HUES48 (cell line): ENCODE measurements around the gene INPP5A.

Source experiments
- H3K27ac ChIP-seq: one replicate; pipeline ENCODE4 v1.7.0; 2013; ENCODE audit warnings: low read depth, low read length, inconsistent platforms
- H3K27me3 ChIP-seq: 2 replicates; pipeline ENCODE4 v1.6.1; 2013; ENCODE audit warnings: mild to moderate bottlenecking, low read length; ENCODE audit not compliant: control insufficient read depth, insufficient read depth
- H3K36me3 ChIP-seq: 2 replicates; pipeline ENCODE4 v1.6.1; 2013; ENCODE audit warnings: low read length; ENCODE audit not compliant: control insufficient read depth, insufficient read depth
- H3K4me1 ChIP-seq: 2 replicates; pipeline ENCODE4 v1.6.1; 2013; ENCODE audit warnings: mild to moderate bottlenecking, low read length; ENCODE audit not compliant: control insufficient read depth, insufficient read depth
- H3K4me3 ChIP-seq: 2 replicates; pipeline ENCODE4 v1.5.1; 2013; ENCODE audit warnings: mild to moderate bottlenecking, low read depth, low read length
- H3K9ac ChIP-seq: 2 replicates; pipeline ENCODE4 v1.6.1; 2013; ENCODE audit warnings: mild to moderate bottlenecking, low read depth, low read length, moderate library complexity
- H3K9me3 ChIP-seq: 2 replicates; pipeline ENCODE4 v1.6.1; 2013; ENCODE audit warnings: low read length; ENCODE audit not compliant: control insufficient read depth, insufficient read depth

Gene INPP5A

GRCh38 chr10:132636358-132636757 is 98.8 kb downstream of the INPP5A start:
- H3K27me3 ChIP-seq = no peaks in the 10 kb centered on the region
- no peak overlapping the region for H3K9ac ChIP-seq
- H3K9me3 ChIP-seq = no peaks in the 10 kb centered on the region
- H3K4me3 ChIP-seq = no peak overlapping the region
- H3K36me3 ChIP-seq = no peaks in the 10 kb centered on the region
- no peak overlapping the region for H3K27ac ChIP-seq
- no peaks in the 10 kb centered on the region; the same call in 1 of the 2 replicates for H3K4me1 ChIP-seq

GRCh38 chr10:132637477-132638129 is 100.0 kb downstream of the INPP5A start:
- Histone ChIP-seq H3K9ac (no peak overlapping the region), H3K36me3 (no peaks in the 10 kb centered on the region)

GRCh38 chr10:132638130-132638515 is 100.5 kb downstream of the INPP5A start:
- H3K9me3 ChIP-seq = no peaks in the 10 kb centered on the region
- H3K27me3 ChIP-seq = no peaks in the 10 kb centered on the region
- no peak overlapping the region for H3K9ac ChIP-seq
- no peaks in the 10 kb centered on the region; the same call in 1 of the 2 replicates for H3K4me1 ChIP-seq
- no peaks in the 10 kb centered on the region for H3K36me3 ChIP-seq
- H3K27ac ChIP-seq = no peak overlapping the region
- no peak overlapping the region for H3K4me3 ChIP-seq

More at GRCh38 chr10:132637477-132638129, 100.0 kb downstream of the INPP5A start:
- Histone ChIP-seq H3K9me3 (no peaks in the 10 kb centered on the region), H3K27me3 (no peaks in the 10 kb centered on the region), H3K27ac (no peak overlapping the region), H3K4me3 (no peak overlapping the region), H3K4me1 (no peaks in the 10 kb centered on the region; the same call in 1 of the 2 replicates)

GRCh38 chr10:132639470-132639869 is 101.9 kb downstream of the INPP5A start:
- H3K9ac ChIP-seq = no peak overlapping the region
- no peak overlapping the region for H3K27ac ChIP-seq
- H3K4me3 ChIP-seq = no peak overlapping the region
- no peaks in the 10 kb centered on the region for H3K27me3 ChIP-seq
- no peaks in the 10 kb centered on the region for H3K36me3 ChIP-seq
- no peaks in the 10 kb centered on the region for H3K9me3 ChIP-seq
- H3K4me1 ChIP-seq = no peaks in the 10 kb centered on the region; the same call in 1 of the 2 replicates

- Histone ChIP-seq H3K4me3 (no peak overlapping the region), H3K27me3 (no peaks in the 10 kb centered on the region), H3K9me3 (no peaks in the 10 kb centered on the region), H3K36me3 (no peaks in the 10 kb centered on the region), H3K4me1 (no peaks in the 10 kb centered on the region; the same call in 1 of the 2 replicates), H3K27ac (no peak overlapping the region), H3K9ac (no peak overlapping the region)
Measured at GRCh38 chr10:132640326-132641125, 102.9 kb downstream of the INPP5A start.

GRCh38 chr10:132641401-132641800 is 103.8 kb downstream of the INPP5A start:
- no peaks in the 10 kb centered on the region for H3K27me3 ChIP-seq
- no peak overlapping the region for H3K4me3 ChIP-seq
- H3K9me3 ChIP-seq = no peaks in the 10 kb centered on the region
- no peaks in the 10 kb centered on the region for H3K36me3 ChIP-seq
- no peak overlapping the region for H3K9ac ChIP-seq
- H3K27ac ChIP-seq = no peak overlapping the region
- H3K4me1 ChIP-seq = no peaks in the 10 kb centered on the region; the same call in 1 of the 2 replicates

GRCh38 chr10:132641966-132642731 is 104.6 kb downstream of the INPP5A start:
- no peaks in the 10 kb centered on the region for H3K9me3 ChIP-seq
- H3K4me3 ChIP-seq = no peak overlapping the region
- H3K27ac ChIP-seq = no peak overlapping the region
- no peaks in the 10 kb centered on the region; the same call in 1 of the 2 replicates for H3K4me1 ChIP-seq
- H3K9ac ChIP-seq = no peak overlapping the region
- no peaks in the 10 kb centered on the region for H3K27me3 ChIP-seq
- no peaks in the 10 kb centered on the region for H3K36me3 ChIP-seq

- Histone ChIP-seq H3K27ac (no peak overlapping the region), H3K36me3 (no peaks in the 10 kb centered on the region), H3K9ac (no peak overlapping the region), H3K9me3 (no peaks in the 10 kb centered on the region), H3K4me1 (no peaks in the 10 kb centered on the region; the same call in 1 of the 2 replicates), H3K4me3 (no peak overlapping the region), H3K27me3 (no peaks in the 10 kb centered on the region)
Measured at GRCh38 chr10:132642732-132643008, 105.1 kb downstream of the INPP5A start.

GRCh38 chr10:132643709-132644526 is 106.3 kb downstream of the INPP5A start:
- H3K9me3 ChIP-seq = no peaks in the 10 kb centered on the region
- no peak overlapping the region for H3K9ac ChIP-seq
- no peaks in the 10 kb centered on the region for H3K27me3 ChIP-seq
- no peak overlapping the region for H3K4me3 ChIP-seq
- no peaks in the 10 kb centered on the region for H3K36me3 ChIP-seq
- no peaks in the 10 kb centered on the region for H3K4me1 ChIP-seq
- no peak overlapping the region for H3K27ac ChIP-seq

- Histone ChIP-seq H3K27me3 (no peaks in the 10 kb centered on the region), H3K4me3 (no peak overlapping the region), H3K9me3 (no peaks in the 10 kb centered on the region), H3K9ac (no peak overlapping the region), H3K36me3 (no peaks in the 10 kb centered on the region), H3K4me1 (no peaks in the 10 kb centered on the region), H3K27ac (no peak overlapping the region)
Measured at GRCh38 chr10:132644527-132645246, 107.1 kb downstream of the INPP5A start.
